ENCODE measurements around the gene JARID2. TPM values are rescaled to one million over a fixed set of nuclear protein-coding genes. Genes with fewer than 3 reads are reported as not detected.

Gene JARID2
- total and polyA plus RNA-seq, 4 donors: 15.4 to 25.5 (median 23.1) TPM

DNA sequence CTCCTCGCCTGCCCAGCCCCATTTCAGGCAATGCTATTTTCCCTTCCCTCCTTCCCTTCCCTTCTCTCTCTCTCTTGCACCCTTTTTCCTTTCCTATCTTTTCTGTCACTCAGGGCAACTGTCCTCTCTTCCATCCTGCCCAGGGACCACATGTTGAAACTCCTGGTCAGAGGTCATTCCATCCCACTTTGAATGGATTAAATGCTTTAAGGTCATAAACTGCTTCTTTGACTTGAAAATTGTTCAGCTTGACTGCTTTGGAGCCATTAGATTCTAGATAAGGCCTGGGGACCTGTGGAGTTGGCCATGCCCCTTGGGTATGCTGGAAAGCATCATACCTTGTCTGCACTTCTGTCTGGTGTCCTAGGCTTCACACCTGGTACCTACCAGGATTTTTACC lies 310.8 kb downstream of the JARID2 start:
- no peaks in the 10 kb centered on the region for H3K36me3 ChIP-seq (ENCODE audit: control insufficient read depth, insufficient read depth, low read length)
- H3K9me3 ChIP-seq (ENCODE audit: control insufficient read depth, insufficient read depth, low read length): no peaks in the 10 kb centered on the region
- no peaks in the 10 kb centered on the region for H3K27me3 ChIP-seq (ENCODE audit: control insufficient read depth, insufficient read depth, low read length)
- H3K4me3 ChIP-seq (ENCODE audit: low read depth, low read length): no peak overlapping the region
- H3K27ac ChIP-seq (ENCODE audit: low read depth, low read length): no peak overlapping the region
- peaks cover 1% of the 10 kb centered on the region for H3K4me1 ChIP-seq (ENCODE audit: control insufficient read depth, insufficient read depth, low read length)
- no peak for DNase-seq (ENCODE audit: low read depth in 4 of 6, low spot score in 6 of 6)
- 100% methylated on average over 1 of the region's 1 CpG for WGBS (ENCODE audit: insufficient coverage)

DNA sequence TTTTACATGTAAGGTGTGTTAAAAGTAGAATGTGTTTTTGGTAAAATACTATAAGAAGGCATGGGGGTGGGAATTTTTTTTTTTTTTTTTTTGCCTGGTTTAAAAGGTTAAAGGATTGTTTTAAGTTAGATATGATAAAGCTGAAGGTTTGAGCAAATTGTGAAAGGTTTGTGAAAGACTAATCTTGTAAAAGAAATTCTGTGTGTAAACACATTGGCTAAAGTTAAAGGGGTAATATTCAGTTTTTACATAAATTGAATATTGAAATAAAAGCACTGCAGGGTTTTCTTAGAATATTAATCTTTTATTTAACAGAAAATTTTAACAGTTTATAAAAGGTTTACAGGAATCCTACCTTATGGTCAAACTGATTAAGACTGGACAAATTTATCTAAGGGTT lies 311.3 kb downstream of the JARID2 start:
- no peak overlapping the region for H3K4me3 ChIP-seq (ENCODE audit: low read depth, low read length)

DNA sequence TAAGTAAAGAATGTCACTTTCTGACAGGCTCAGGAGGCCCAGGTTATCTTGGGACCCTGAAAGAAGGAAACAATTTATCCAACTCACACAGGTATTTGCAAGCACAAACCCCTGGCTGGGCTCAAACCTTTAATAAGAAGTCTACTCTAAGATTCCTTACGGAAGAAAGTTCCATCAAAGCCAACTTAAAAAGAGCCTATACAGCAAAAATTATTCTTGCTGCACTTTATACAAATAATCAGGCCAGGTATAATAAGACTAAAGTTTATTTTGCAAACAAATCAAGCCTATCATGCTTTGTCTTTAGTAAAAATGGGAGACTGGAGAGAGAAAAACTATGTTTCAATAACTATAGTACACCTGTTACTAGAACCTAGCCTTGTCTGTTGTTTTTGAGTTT lies 314.8 kb downstream of the JARID2 start:
- no peaks in the 10 kb centered on the region for H3K9me3 ChIP-seq (ENCODE audit: control insufficient read depth, insufficient read depth, low read length)
- no peaks in the 10 kb centered on the region for H3K4me1 ChIP-seq (ENCODE audit: control insufficient read depth, insufficient read depth, low read length)
- H3K27ac ChIP-seq (ENCODE audit: low read depth, low read length): no peak overlapping the region
- H3K36me3 ChIP-seq (ENCODE audit: control insufficient read depth, insufficient read depth, low read length): no peaks in the 10 kb centered on the region
- no peak for DNase-seq (ENCODE audit: low read depth in 4 of 6, low spot score in 6 of 6)
- no peaks in the 10 kb centered on the region for H3K27me3 ChIP-seq (ENCODE audit: control insufficient read depth, insufficient read depth, low read length)
- no CpG with 5 or more reads among the region's 1 CpG for WGBS (ENCODE audit: insufficient coverage)
- H3K4me3 ChIP-seq (ENCODE audit: low read depth, low read length): no peak overlapping the region

More for the DNA sequence above, 311.3 kb downstream of the JARID2 start:
- no peak for DNase-seq (ENCODE audit: low read depth in 4 of 6, low spot score in 6 of 6)
- H3K36me3 ChIP-seq (ENCODE audit: control insufficient read depth, insufficient read depth, low read length): no peaks in the 10 kb centered on the region
- H3K27me3 ChIP-seq (ENCODE audit: control insufficient read depth, insufficient read depth, low read length): no peaks in the 10 kb centered on the region
- H3K9me3 ChIP-seq (ENCODE audit: control insufficient read depth, insufficient read depth, low read length): no peaks in the 10 kb centered on the region
- no peaks in the 10 kb centered on the region for H3K4me1 ChIP-seq (ENCODE audit: control insufficient read depth, insufficient read depth, low read length)
- no peak overlapping the region for H3K27ac ChIP-seq (ENCODE audit: low read depth, low read length)

DNA sequence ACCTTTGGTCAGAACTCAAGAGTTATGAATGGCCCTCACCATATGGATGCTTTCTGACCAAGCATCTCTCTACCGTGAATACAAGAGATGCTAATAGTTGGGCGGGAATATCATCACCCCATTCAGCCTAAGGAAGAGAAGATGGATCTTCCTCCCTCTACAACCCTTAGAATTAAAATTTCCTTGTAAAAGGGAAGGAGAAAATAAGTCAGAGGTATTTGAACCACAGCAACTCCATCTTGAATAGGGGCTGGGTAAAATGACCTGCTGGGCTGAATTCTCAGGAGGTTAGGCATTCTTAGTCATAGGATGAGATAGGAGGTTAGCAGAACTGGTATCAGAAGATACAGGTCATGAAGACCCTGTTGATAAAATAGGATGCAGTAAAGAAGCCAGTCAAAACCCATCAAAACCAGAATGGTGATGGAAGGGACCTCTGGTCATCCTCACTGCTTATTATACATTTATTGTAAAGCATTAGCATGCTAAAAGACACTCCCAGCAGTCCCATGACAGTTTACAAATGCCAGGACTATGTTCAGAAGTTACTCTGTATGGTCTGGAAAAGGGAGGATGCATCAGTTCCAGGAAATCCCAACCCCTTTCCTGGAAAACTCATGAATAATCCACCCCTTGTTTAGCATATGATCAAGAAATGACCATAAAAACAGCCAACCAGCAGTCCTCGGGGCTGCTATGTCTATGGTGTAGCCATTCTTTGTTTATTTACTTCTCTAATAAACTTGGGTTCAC lies 315.8 kb downstream of the JARID2 start:
- no peaks in the 10 kb centered on the region for H3K27me3 ChIP-seq (ENCODE audit: control insufficient read depth, insufficient read depth, low read length)
- DNase-seq (ENCODE audit: low read depth in 4 of 6, low spot score in 6 of 6): no peak
- H3K4me3 ChIP-seq (ENCODE audit: low read depth, low read length): no peak overlapping the region
- H3K36me3 ChIP-seq (ENCODE audit: control insufficient read depth, insufficient read depth, low read length): no peaks in the 10 kb centered on the region
- H3K9me3 ChIP-seq (ENCODE audit: control insufficient read depth, insufficient read depth, low read length): no peaks in the 10 kb centered on the region
- WGBS (ENCODE audit: insufficient coverage): no CpG with 5 or more reads among the region's 3 CpGs
- H3K27ac ChIP-seq (ENCODE audit: low read depth, low read length): no peak overlapping the region
- no peaks in the 10 kb centered on the region for H3K4me1 ChIP-seq (ENCODE audit: control insufficient read depth, insufficient read depth, low read length)

DNA sequence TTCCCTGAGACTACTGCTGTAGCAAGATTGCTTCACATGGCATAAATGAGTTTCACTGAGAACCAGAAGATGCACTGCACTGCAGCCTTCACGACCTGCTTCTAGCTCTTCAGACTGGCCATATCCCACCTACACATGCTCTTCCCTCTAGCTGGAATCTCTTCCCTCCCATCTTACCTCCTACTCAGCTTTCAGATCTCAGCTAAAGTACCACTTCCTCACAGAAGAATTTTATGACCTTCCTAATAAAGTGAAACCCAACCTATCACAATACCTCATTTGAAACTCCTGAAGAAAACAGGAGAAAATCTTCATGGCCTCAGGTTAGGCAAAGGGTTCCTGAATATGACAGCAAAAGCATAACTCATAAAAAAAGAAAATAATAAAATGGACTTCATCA lies 317.1 kb downstream of the JARID2 start:
- Histone ChIP-seq H3K4me3 (ENCODE audit: low read depth, low read length) (no peak overlapping the region), H3K9me3 (ENCODE audit: control insufficient read depth, insufficient read depth, low read length) (no peaks in the 10 kb centered on the region), H3K27ac (ENCODE audit: low read depth, low read length) (no peak overlapping the region), H3K4me1 (ENCODE audit: control insufficient read depth, insufficient read depth, low read length) (no peaks in the 10 kb centered on the region), H3K36me3 (ENCODE audit: control insufficient read depth, insufficient read depth, low read length) (no peaks in the 10 kb centered on the region), H3K27me3 (ENCODE audit: control insufficient read depth, insufficient read depth, low read length) (no peaks in the 10 kb centered on the region)
- 82% methylated on average over 1 of the region's 1 CpG for WGBS (ENCODE audit: insufficient coverage)
- no peak for DNase-seq (ENCODE audit: low read depth in 4 of 6, low spot score in 6 of 6)

DNA sequence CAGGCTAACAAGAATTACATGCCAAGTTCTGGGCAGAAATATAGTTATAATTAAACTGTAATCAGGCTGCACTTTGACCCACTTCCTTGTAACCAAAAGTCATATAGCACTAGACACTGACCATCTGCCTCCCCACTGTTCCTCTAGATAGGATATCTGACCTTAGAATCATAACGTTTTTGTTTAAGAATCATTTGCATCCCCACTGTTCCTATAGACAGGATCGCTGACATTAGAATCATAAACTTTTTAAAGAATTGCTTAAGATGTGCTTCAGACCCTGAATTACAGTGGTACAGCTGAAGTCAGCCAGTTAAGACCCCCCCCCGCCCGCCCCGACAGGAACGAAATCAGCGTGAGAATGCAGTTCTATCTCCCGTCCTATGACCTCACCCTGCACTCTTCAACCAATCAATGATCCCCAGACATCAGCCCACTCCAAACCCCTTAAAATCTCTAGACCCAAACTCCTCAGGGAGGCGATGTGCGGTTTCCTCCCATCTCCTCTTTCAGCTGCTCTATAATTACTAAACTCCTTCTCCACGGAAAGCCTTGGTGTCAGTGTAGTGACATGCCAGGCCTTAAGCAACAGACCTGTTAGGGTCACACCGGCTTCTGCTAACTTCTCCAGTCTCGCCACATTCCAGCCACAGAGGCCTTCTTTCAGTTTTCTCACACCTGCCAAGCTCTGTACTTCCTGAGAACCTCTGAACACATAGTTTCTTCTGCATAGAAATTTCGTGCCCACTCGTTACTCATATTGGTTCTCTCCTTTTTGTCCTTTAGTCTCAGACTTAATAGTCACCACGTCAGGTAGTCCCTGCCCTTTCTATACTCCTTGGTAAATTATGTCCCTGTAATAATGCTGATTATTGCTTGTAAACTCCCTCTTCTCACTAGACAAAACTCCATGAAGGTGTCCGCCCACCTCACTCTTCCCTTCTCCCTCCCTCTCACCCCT lies 323.4 kb downstream of the JARID2 start:
- H3K36me3 ChIP-seq (ENCODE audit: control insufficient read depth, insufficient read depth, low read length): no peaks in the 10 kb centered on the region
- H3K4me1 ChIP-seq (ENCODE audit: control insufficient read depth, insufficient read depth, low read length): no peaks in the 10 kb centered on the region
- no peak for DNase-seq (ENCODE audit: low read depth in 4 of 6, low spot score in 6 of 6)
- H3K27ac ChIP-seq (ENCODE audit: low read depth, low read length): no peak overlapping the region
- no peak overlapping the region for H3K4me3 ChIP-seq (ENCODE audit: low read depth, low read length)
- H3K9me3 ChIP-seq (ENCODE audit: control insufficient read depth, insufficient read depth, low read length): no peaks in the 10 kb centered on the region
- no peaks in the 10 kb centered on the region for H3K27me3 ChIP-seq (ENCODE audit: control insufficient read depth, insufficient read depth, low read length)
- 67% methylated on average over 11 of the region's 17 CpGs for WGBS (ENCODE audit: insufficient coverage)

DNA sequence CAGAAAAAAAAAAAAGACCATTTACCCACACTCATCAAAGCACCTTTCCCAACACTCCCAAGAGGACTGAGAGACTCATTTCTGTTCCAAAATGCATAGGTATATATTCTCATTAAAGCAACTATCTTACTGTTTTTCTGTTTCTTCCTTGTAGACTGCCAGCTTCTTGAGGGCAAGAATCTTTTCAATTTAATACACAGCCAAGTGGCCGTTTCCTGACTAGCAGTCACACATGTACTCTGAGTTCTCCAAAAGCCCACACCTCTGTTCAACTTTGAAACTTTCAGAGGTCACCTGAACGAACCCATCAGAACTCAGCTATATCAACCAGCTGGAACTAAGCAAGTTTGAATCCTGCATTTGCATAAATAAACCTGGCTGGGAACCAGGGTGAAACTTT lies 324.3 kb downstream of the JARID2 start:
- no peak for DNase-seq (ENCODE audit: low read depth in 4 of 6, low spot score in 6 of 6)
- 100% methylated on average over 2 of the region's 2 CpGs for WGBS (ENCODE audit: insufficient coverage)
- Histone ChIP-seq H3K4me1 (ENCODE audit: control insufficient read depth, insufficient read depth, low read length) (no peaks in the 10 kb centered on the region), H3K27me3 (ENCODE audit: control insufficient read depth, insufficient read depth, low read length) (no peaks in the 10 kb centered on the region), H3K36me3 (ENCODE audit: control insufficient read depth, insufficient read depth, low read length) (no peaks in the 10 kb centered on the region), H3K27ac (ENCODE audit: low read depth, low read length) (no peak overlapping the region), H3K9me3 (ENCODE audit: control insufficient read depth, insufficient read depth, low read length) (no peaks in the 10 kb centered on the region), H3K4me3 (ENCODE audit: low read depth, low read length) (no peak overlapping the region)

Small RNAs within 50 kb of the gene (small RNA-seq; reads per million reads assigned to genes)
- gene RF00001 (ENCODE audit: low replicate concordance): not detected
- gene RNU6-522P (ENCODE audit: low replicate concordance): 0.18 reads per million
- not detected for gene RNU6-645P (ENCODE audit: low replicate concordance)
